ENCODE measurements around the gene PLXNA1.
A peak's percentile ranks its signal among the peaks of the same experiment; 100 is the strongest.

Gene PLXNA1

DNA sequence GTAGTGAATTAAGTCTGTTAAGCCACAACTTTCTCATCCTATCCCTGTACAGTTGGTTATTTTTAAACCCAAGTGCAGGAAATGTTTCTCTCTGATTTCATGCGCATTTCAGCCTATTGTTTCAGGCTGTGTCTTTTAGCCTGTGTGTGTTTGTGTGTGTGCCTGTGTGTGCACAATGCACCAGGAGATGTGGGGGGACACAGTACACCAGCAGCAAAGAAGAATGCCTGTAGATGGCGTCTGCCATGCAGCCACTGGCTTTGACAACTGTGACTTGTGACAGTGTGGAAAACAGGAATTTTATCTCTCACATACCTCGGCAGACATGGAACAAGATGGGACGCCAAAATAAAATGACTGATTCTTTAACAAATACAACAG, 43.6 kb upstream of the PLXNA1 start:
- Histone ChIP-seq H3K79me2 (no peaks in the 10 kb centered on the region), H3K27ac (no peak overlapping the region), H3K27me3 (ENCODE audit: control insufficient read depth, insufficient read depth, low read length) (no peaks in the 10 kb centered on the region), H2AFZ (no peak overlapping the region), H3K9ac (no peak overlapping the region), H3K9me3 (ENCODE audit: control insufficient read depth, low read length) (no peaks in the 10 kb centered on the region), H3K4me2 (ENCODE audit: low read length) (no peak overlapping the region), H3K4me3 (ENCODE audit: low read depth, low read length) (no peak overlapping the region), H3K36me3 (ENCODE audit: control insufficient read depth, insufficient read depth, low read length) (no peaks in the 10 kb centered on the region), H3K4me1 (no peaks in the 10 kb centered on the region)
- TF ChIP-seq, protein P1, sequence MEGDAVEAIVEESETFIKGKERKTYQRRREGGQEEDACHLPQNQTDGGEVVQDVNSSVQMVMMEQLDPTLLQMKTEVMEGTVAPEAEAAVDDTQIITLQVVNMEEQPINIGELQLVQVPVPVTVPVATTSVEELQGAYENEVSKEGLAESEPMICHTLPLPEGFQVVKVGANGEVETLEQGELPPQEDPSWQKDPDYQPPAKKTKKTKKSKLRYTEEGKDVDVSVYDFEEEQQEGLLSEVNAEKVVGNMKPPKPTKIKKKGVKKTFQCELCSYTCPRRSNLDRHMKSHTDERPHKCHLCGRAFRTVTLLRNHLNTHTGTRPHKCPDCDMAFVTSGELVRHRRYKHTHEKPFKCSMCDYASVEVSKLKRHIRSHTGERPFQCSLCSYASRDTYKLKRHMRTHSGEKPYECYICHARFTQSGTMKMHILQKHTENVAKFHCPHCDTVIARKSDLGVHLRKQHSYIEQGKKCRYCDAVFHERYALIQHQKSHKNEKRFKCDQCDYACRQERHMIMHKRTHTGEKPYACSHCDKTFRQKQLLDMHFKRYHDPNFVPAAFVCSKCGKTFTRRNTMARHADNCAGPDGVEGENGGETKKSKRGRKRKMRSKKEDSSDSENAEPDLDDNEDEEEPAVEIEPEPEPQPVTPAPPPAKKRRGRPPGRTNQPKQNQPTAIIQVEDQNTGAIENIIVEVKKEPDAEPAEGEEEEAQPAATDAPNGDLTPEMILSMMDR (IDR thresholded peaks at IDR 0.05) = peak; percentile 24

- Histone ChIP-seq H2AFZ (no peak overlapping the region), H3K4me1 (no peaks in the 10 kb centered on the region), H3K9ac (no peak overlapping the region), H3K27ac (no peak overlapping the region), H3K36me3 (ENCODE audit: control insufficient read depth, insufficient read depth, low read length) (no peaks in the 10 kb centered on the region), H3K79me2 (no peaks in the 10 kb centered on the region), H3K4me3 (ENCODE audit: low read depth, low read length) (no peak overlapping the region), H3K4me2 (ENCODE audit: low read length) (no peak overlapping the region), H3K27me3 (ENCODE audit: control insufficient read depth, insufficient read depth, low read length) (no peaks in the 10 kb centered on the region), H3K9me3 (ENCODE audit: control insufficient read depth, low read length) (no peaks in the 10 kb centered on the region)
- TF ChIP-seq, protein P1 (IDR thresholded peaks at IDR 0.05) = no peak
Observed at GRCh38 chr3:126939733-126940132, 43.2 kb upstream of the PLXNA1 start.

DNA sequence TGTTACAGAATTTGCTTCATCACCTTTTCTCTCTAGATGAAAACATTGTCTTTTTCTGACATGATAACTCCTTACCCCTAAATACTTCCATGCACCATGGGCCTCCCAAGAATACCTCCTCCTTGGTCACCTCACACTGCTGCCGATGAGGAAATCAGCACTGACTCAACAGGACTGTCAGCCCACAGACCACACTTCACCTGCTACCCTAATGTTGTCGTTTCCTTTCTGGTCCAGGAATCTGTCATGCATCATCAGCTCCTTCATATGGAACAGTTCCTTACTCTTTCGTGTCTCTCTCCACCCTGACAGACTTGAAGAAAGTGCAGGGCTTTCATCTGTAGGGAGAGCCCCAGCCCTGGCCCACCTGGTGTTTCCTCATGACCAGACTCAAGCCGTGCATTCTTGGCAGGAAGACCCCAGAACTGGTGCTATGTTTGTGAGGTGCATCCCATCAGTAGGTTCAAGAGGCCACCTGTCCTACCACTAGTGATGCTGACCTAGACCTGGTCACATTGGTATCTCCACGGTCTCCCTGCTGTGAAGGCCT, 41.1 kb upstream of the PLXNA1 start:
- Histone ChIP-seq H2AFZ (no peak overlapping the region), H3K27me3 (ENCODE audit: control insufficient read depth, insufficient read depth, low read length) (no peaks in the 10 kb centered on the region), H3K4me2 (ENCODE audit: low read length) (no peak overlapping the region), H3K9me3 (ENCODE audit: control insufficient read depth, low read length) (no peaks in the 10 kb centered on the region), H3K36me3 (ENCODE audit: control insufficient read depth, insufficient read depth, low read length) (no peaks in the 10 kb centered on the region), H3K4me1 (no peaks in the 10 kb centered on the region), H3K4me3 (ENCODE audit: low read depth, low read length) (no peak overlapping the region), H3K79me2 (no peaks in the 10 kb centered on the region), H3K27ac (no peak overlapping the region), H3K9ac (no peak overlapping the region)
- TF ChIP-seq, protein P1 (IDR thresholded peaks at IDR 0.05) = no peak

DNA sequence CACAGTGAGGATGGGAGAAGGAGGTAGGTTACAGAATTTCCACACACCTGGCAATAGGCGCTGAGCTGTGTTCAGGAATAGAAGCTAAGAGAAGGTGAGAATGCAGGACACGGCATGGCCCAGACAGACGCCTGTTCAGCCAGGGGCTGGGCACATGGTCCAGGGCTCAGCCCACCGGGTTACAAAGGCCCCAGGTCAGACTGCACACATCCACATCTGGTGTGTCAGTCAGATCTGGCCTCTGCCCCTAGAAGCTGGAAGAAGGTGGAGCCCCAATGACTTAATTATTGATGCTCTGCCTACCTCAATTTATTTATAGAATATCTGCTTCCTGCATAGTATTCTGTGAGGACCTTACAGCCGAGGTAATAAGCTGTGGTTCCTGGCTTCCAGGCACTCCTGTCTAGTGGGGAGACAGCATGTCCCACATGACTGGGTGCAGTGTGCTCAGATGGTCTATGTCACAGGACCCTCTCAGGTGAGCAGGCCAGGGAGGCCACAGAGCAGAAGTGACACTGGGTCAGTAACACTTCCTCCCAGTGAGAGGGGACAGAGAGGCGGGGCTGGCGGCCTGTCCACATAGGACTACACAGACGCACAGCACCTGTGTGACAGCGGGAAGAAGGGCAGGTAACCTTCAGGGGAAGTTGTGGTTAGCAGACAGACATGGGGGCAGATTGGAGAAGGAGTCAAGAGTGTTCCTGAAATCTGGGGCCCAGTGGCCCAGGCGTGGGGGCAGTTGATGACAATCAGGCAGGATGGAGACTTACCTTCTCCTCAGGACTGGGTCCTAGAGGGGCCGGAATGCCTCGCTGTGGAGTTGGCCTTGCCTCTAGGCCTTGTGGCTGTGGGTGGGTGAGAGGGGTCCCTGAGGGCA, 38.6 kb upstream of the PLXNA1 start:
- no peaks in the 10 kb centered on the region for H3K27me3 ChIP-seq (ENCODE audit: control insufficient read depth, insufficient read depth, low read length)
- H3K9ac ChIP-seq = no peak overlapping the region
- no peak overlapping the region for H3K4me3 ChIP-seq (ENCODE audit: low read depth, low read length)
- no peak overlapping the region for H2AFZ ChIP-seq
- H3K9me3 ChIP-seq (ENCODE audit: control insufficient read depth, low read length) = no peaks in the 10 kb centered on the region
- H3K27ac ChIP-seq = no peak overlapping the region
- H3K79me2 ChIP-seq = no peaks in the 10 kb centered on the region
- H3K4me2 ChIP-seq (ENCODE audit: low read length) = no peak overlapping the region
- no peaks in the 10 kb centered on the region for H3K36me3 ChIP-seq (ENCODE audit: control insufficient read depth, insufficient read depth, low read length)
- H3K4me1 ChIP-seq = no peaks in the 10 kb centered on the region
- TF ChIP-seq, protein P1 (IDR thresholded peaks at IDR 0.05) = no peak
